H1 (cell line): ENCODE measurements around the gene RIPK4. TPM values are rescaled to one million over a fixed set of nuclear protein-coding genes. Genes with fewer than 3 reads are reported as not detected.

Experiments used
- BACH1 ChIP-seq: IDR thresholded peaks from 2 replicates; pipeline ENCODE4 v1.6.1; 2012; ENCODE audit warnings: low read length, improper control_type of control experiment
- GTF2F1 ChIP-seq: IDR thresholded peaks from 2 replicates; pipeline ENCODE4 v1.6.1; 2012; ENCODE audit warnings: low read depth, low read length, improper control_type of control experiment, borderline replicate concordance
- HDAC6 ChIP-seq: IDR thresholded peaks from one replicate; pipeline ENCODE4 v1.7.1; 2012; ENCODE audit warnings: low read depth, mild to moderate bottlenecking, inconsistent platforms, low read length, moderate library complexity
- KDM1A ChIP-seq: fragments of 200-600, 300-600 bp; sonication (generic); IDR thresholded peaks from 2 replicates; pipeline ENCODE4 v1.7.1; 2016; ENCODE audit warnings: mild to moderate bottlenecking, low read length, borderline replicate concordance
- POLR2A ChIP-seq, 2 experiments: IDR thresholded peaks; 1 replicate in 1 of 2; 2 replicates in 1 of 2; pipeline ENCODE4 v1.6.1; 2011; ENCODE audit warnings: low read depth in 2 of 2, low read length in 2 of 2, mild to moderate bottlenecking in 2 of 2; ENCODE audit errors: control extremely low read depth in 1 of 2
- POU5F1 ChIP-seq: IDR thresholded peaks from 2 replicates; pipeline ENCODE4 v1.6.1; 2011; ENCODE audit warnings: low read depth, mild to moderate bottlenecking, low read length, moderate library complexity
- SAP30 ChIP-seq: fragments of 300-600 bp; sonication (generic); IDR thresholded peaks from 2 replicates; pipeline ENCODE4 v1.7.1; 2012; ENCODE audit warnings: low read length, moderate library complexity, mild to moderate bottlenecking, inconsistent platforms; ENCODE audit not compliant: insufficient read depth, insufficient replicate concordance
- polyA plus RNA-seq, 7 experiments: library from polyadenylated mRNA; depleted of rRNA in 3 of 7; stranded (reverse) in 5 of 7; unstranded in 2 of 7; fragments of >200 nt in 5 of 7; fragments of 200-250 nt in 2 of 7; gene quantifications; 1 replicate in 5 of 7; 2 replicates in 1 of 7; 4 replicates in 1 of 7; pipeline versions ENCODE4 v1.2.1 to v1.2.3, GENCODE V29; 2011 to 2013; ENCODE audit warnings: missing spikeins in 2 of 7, mixed read lengths in 2 of 7
- total RNA-seq: library from RNA; stranded (reverse); fragmentation: NEBNext Ultra II Directional; extraction: Animal tissue kit (Norgen Biotek cat#: 25700); gene quantifications from 2 replicates; pipeline ENCODE4 v1.2.1, GENCODE V29; 2021

The RIPK4 gene
- total and polyA plus RNA-seq, 2 of the 8 experiments (the other 6 are each of a cell fraction or from before 2014, with no cell fraction given): 2.7 to 5.6 TPM

DNA sequence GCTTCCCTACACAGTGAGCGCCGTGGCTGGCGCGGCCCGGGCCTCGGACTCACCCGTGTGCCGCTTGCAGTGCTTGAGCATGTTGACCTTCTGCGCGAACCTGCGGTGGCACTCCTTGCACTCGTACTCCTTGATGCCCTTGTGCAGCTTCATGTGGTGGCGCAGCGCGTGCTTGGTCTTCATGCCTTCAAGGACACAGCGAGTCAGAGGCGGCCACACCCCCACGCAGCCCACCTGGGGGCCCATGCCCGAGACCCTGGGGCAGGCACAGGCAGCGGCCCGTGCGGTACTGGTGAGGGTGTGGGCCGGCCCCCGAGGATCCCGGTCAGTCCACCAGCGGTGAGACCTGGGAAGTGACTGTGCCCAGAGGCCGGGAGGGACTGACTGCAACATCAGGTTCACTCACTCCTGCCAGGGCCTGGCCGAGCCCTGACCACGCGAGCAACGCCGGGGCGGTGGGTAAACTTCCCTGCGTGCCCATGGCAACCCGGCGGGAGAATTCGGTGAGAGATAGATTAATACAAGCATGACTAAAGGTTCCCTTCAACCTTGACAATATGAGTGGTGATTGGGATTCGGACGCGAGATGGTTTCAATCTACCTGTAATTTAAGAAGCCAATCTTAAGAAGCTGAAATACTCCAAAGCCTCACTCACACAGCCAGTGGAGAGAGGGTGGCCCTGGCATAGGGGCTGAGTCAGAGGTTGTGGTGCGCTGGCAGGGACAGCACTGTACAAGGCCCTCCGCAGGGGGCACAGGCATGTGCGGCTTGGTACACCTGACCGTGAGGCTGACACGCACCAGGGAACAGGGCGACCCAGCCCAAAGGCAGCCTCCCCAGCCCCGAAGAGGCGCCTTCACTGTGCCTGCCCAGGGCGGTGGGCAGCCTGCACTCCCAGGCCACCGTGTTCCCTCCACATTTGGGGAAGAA is 49.1 kb upstream of the RIPK4 start (continued):
- TF ChIP-seq POU5F1 (no peak), BACH1 (no peak), HDAC6 (no peak), GTF2F1 (no peak), SAP30 (no peak), KDM1A (no peak), POLR2A (IDR thresholded peaks at IDR 0.05; ENCODE audit: control extremely low read depth in 1 of 2, low read depth in 2 of 2, low read length in 2 of 2) (no peak)
- TF ChIP-seq, all 59 proteins: peak for 0
